Right renal pelvis (tissue), 4 donors: ENCODE results near the gene IGFL2. TPM values are rescaled to one million over a fixed set of nuclear protein-coding genes. Genes with fewer than 3 reads are reported as not detected.
"Not testable (repeated sequence)": the region's sequence is repeated elsewhere in the genome, so short reads cannot be mapped to it uniquely, and the experiment has no call there.

Experiments used
- DNase-seq, 4 donors: peaks; one replicate each; pipeline ENCODE4 v3.0.0-alpha.2; 2013; ENCODE audit warnings: low read depth in 4 of 4, low spot score in 3 of 4, missing footprints in 1 of 4
- polyA plus RNA-seq, 4 donors: library from polyadenylated mRNA; unstranded; fragments of 120-200 nt; gene quantifications; one replicate each; pipeline ENCODE4 v1.2.1, GENCODE V29; 2013; ENCODE audit not compliant: insufficient read length in 4 of 4

The IGFL2 gene
- polyA plus RNA-seq, 4 donors, result 0.05 TPM; not detected in 3

DNA sequence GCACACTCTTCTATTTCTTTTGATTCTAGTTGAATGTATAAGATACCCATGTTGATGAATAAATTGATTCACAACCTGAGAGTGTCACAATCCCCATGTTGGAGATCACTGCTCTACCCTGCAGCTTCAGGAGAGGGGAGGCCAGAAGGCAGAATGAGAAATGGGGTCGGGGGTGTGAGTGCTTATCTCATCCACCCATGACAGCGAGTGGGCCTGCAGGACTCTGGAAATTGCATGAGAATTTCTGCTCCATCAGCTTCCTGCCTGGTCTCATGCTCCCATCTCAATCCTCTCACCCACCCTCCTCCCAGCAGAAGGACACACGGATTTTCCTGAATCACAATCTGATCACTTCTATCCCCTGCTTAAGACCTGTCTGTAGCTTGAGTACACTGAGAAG is 58.6 kb downstream of the IGFL2 start:
- no peak for DNase-seq

DNA sequence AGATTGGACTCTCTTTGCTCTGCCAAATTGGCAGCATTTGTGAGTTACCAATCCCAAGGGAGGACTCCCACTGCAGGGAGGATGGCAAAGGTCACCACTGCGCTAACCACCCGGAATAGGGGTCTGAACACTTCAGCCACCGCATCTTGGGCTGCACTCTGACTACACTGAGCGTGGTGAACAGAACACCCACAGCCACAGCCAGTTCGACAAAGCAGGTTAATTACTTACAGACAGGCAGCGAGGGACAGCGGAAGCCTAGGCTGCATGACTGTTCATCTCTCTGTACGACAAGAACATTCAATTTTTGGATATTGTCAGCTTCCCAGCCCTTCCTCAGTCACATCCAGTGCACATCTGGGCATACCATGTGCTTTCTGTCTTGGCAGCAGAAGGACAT is 59.8 kb downstream of the IGFL2 start:
- not testable (repeated sequence) for DNase-seq

- DNase-seq, result no peak
Measured at GRCh38 chr19:46209051-46209450, 61.0 kb downstream of the IGFL2 start.

GRCh38 chr19:46209472-46209871 is 61.4 kb downstream of the IGFL2 start:
- DNase-seq, result no peak

DNA sequence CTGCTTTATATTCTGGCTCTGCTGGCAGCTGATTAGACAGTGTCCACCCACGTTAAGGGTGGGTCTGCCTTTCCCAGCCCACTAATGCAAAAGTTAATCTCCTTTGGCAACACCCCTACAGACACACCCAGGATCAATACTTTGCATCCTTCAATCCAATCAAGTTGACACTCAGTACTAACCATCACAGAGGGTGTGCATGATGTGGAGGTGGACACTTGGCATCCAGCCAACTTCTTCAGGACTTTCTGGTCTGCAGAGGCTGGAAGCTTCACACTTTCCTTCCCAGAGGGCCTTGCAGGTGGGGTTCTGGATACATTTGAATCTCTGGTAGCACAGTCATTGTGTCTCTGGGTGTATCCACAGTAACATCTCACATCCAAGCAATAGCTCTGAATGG is 62.6 kb downstream of the IGFL2 start:
- DNase-seq, result no peak

Other genes with a start within 250 kb of the IGFL2 start
- gene MYPOP, start 245.6 kb upstream of the IGFL2 start, polyA plus RNA-seq, result 1 to 10 TPM; 4.6 to 6.3 (median 5.2) TPM
- under 1 TPM in 1 of 4 donors, not detected in 3; 0.08 TPM for gene NANOS2, start 233.5 kb upstream of the IGFL2 start, polyA plus RNA-seq
- gene NOVA2, start 174.4 kb upstream of the IGFL2 start, polyA plus RNA-seq, result 1 to 10 TPM; 4.3 to 5.3 (median 4.4) TPM
- 10 to 100 TPM; 10.6 to 14.6 (median 11.1) TPM for gene CCDC61, start 152.8 kb upstream of the IGFL2 start, polyA plus RNA-seq
- gene PGLYRP1, start 125.2 kb upstream of the IGFL2 start, polyA plus RNA-seq, result under 1 TPM; 0.22 to 0.76 (median 0.39) TPM
- under 1 TPM; 0.18 to 0.43 (median 0.30) TPM for gene IGFL4, start 107.2 kb upstream of the IGFL2 start, polyA plus RNA-seq
- gene IGFL3, start 23.6 kb upstream of the IGFL2 start, polyA plus RNA-seq, result not detected
- under 1 TPM in 1 of 4 donors, not detected in 3; 0.10 TPM for gene IGFL1, start 81.5 kb downstream of the IGFL2 start, polyA plus RNA-seq
- gene HIF3A, start 148.8 kb downstream of the IGFL2 start, polyA plus RNA-seq, result 10 to 100 TPM; 29.8 to 43.2 (median 37.2) TPM
- 100 to 1,000 TPM in 2 of 4 donors, 10 to 100 TPM in 2; 90.8 to 110 (median 100) TPM for gene PPP5C, start 198.8 kb downstream of the IGFL2 start, polyA plus RNA-seq